Stimulated activated naive B cell treated with anti-CD40 and anti-IgM and Interleukin-4, amounts not matched to agents 10 μg/mL and 1 μg/mL and 100 μg/mL, for 72 hours (primary cell): Measurements from ENCODE around the gene C12orf75.
A peak's percentile ranks its signal among the peaks of the same experiment; 100 is the strongest.

Source experiments
- ATAC-seq, 2 donors: fragments of 150-1000 bp; cut with Tn5 transposase; replicated peaks; 2 replicates each; pipeline ENCODE4 v1.10.0; 2021; ENCODE audit warnings: moderate library complexity in 1 of 2
- DNase-seq: peaks from one replicate; pipeline ENCODE4 v3.0.0; 2021
- H3K27ac Mint-ChIP-seq: one replicate; pipeline ENCODE4 v1.8.0; 2022; ENCODE audit warnings: mild to moderate bottlenecking, mixed read lengths
- H3K27me3 Mint-ChIP-seq, 2 donors: one replicate each; pipeline ENCODE4 v1.8.0; 2022; ENCODE audit warnings: mixed read lengths in 2 of 2
- H3K36me3 Mint-ChIP-seq, 2 donors: one replicate each; pipeline ENCODE4 v1.8.0; 2022; ENCODE audit warnings: mixed read lengths in 2 of 2, mild to moderate bottlenecking in 1 of 2
- H3K4me1 Mint-ChIP-seq, 2 donors: one replicate each; pipeline ENCODE4 v1.8.0; 2022; ENCODE audit warnings: mixed read lengths in 2 of 2, mild to moderate bottlenecking in 1 of 2
- H3K4me3 Mint-ChIP-seq, 2 donors: one replicate each; pipeline ENCODE4 v1.8.0; 2022; ENCODE audit warnings: mild to moderate bottlenecking in 2 of 2, mixed read lengths in 2 of 2, moderate library complexity in 1 of 2
- H3K9me3 Mint-ChIP-seq, 2 donors: one replicate each; pipeline ENCODE4 v1.8.0; 2022; ENCODE audit warnings: mixed read lengths in 2 of 2, mild to moderate bottlenecking in 1 of 2

Gene C12orf75

DNA sequence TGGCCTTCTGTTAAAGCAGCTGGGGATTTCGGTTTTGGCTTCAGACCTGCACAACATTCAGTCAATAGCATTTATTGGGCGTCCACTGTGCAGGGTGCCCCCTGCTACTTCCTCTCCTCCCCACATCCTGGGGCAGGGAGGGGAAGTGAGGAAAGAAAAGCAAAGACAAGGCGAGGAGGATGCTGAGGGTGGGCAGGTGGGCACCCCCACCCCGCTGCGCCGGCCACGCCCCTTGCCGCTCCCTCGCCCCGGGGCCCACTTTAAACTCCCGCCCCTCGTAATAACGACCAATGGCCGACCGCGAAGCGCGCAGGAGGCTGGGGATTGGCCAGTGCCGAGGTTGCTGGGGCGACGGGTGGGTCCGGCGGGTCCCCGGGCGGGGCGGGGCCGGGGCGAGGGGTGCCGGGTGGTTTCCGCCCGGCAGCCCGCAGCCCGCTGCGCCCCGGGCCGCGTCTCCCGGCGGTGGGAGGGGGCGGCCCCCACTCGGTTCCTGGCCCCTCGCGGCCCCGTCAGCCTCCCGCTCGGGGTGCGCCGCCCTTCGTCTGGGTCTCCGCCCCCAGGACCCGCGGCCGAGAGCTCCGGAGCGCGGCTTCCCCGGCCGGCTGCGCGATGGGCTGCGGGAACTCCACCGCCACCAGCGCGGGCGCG, at the start of gene C12orf75:
TSS of gene C12orf75 (plus strand) at position 409 of the 648 bp plus-strand sequence. CDS start at position 610, 201 bp downstream.
- ATAC-seq = peak; percentile 92 to 93
- no peaks in the 10 kb centered on the region for H3K27me3 Mint-ChIP-seq
- H3K36me3 Mint-ChIP-seq = no peaks in the 10 kb centered on the region
- no peaks in the 10 kb centered on the region for H3K9me3 Mint-ChIP-seq
- H3K4me3 Mint-ChIP-seq = peak within 1 kb of the TSS; percentile 77 to 82
- H3K4me1 Mint-ChIP-seq = peaks cover 15 to 41% of the 10 kb centered on the region in 2 donors
- H3K27ac Mint-ChIP-seq = peak within 1 kb of the TSS; percentile 27
- peak; percentile 77 for DNase-seq

DNA sequence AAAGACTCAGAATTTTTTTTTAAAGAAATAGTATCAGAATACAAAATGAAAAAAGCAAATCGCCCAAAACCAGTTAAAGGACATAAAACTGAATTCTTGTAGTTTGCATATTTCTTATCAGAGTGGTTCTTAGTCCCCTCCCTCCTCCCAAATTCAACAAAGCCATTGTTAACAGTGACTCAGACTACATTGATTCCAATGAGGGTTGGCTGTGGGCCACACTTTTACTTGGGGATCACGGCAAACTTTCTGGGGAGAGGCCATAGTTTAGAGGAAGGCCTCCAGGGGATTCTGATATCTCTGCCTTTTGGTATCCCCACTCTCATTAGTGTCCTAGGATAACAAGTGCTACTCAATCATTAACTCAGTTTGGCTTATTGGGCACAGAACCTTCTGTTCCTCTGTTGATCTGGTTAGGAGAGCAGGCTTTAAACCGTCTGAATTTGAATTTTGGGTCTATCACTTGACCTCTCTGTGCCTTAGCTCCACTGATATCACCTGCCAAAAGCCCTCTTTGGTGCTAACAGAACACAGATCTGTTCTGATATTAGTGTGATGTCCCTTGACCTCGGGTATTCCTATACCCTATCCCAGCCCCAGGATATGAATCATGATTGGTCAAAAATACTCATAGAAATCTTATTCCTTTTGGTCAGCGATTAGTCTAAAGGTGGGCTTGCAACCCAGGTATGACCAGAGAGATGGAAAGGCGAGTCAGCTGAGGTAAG, 49.4 kb upstream of the C12orf75 start:
- H3K27ac Mint-ChIP-seq = no peak overlapping the region
- H3K4me3 Mint-ChIP-seq = no peak overlapping the region
- H3K36me3 Mint-ChIP-seq = no peaks in the 10 kb centered on the region
- H3K9me3 Mint-ChIP-seq = no peaks in the 10 kb centered on the region
- ATAC-seq (no peak), DNase-seq (no peak)
- peaks cover 7 to 14% of the 10 kb centered on the region in 2 donors for H3K27me3 Mint-ChIP-seq
- H3K4me1 Mint-ChIP-seq = peaks cover 0 to 3% of the 10 kb centered on the region in 2 donors

DNA sequence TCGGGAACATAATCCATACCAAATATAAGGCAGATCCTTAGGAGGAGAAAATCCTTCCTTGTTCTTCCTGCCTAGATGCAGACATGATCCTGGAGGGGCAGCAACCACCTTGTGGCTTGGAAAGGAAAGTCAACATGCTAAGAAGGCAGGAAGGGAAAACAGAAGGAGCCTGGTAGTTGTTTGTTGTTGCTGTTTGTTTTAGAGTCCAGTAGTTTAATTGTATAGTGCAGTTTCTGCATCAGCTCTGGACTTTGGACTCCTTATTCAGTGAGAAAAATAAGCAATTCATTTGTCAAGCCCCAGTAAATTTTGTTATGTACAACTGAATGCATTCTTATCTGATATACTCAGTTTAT, 48.8 kb upstream of the C12orf75 start:
- H3K4me1 Mint-ChIP-seq = no peaks in the 10 kb centered on the region
- no peak for DNase-seq
- no peaks in the 10 kb centered on the region for H3K36me3 Mint-ChIP-seq
- no peak for ATAC-seq
- H3K4me3 Mint-ChIP-seq = no peak overlapping the region
- H3K27ac Mint-ChIP-seq = no peak overlapping the region
- H3K27me3 Mint-ChIP-seq = peaks cover 9 to 14% of the 10 kb centered on the region in 2 donors
- no peaks in the 10 kb centered on the region for H3K9me3 Mint-ChIP-seq

DNA sequence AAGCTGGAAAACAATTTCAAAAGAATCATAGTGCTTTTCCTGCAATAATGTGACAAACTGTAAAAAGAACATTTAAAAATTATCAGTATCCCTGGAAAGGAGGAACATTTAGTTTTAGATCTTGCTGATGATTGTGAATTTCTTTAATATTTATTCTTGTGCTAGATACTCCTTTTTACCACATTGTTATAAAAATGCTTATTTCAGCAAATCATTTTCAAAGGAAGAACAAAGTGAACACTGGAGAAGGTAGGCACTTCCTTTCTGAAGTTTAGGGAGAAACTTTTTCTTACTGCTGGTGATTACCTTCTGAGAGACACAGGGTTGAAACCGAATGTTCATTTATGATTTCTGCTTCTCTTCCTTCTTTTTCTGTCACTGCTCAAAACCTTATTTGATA, 45.1 kb upstream of the C12orf75 start:
- H3K4me3 Mint-ChIP-seq = no peak overlapping the region
- no peaks in the 10 kb centered on the region for H3K9me3 Mint-ChIP-seq
- no peak overlapping the region for H3K27ac Mint-ChIP-seq
- H3K36me3 Mint-ChIP-seq = no peaks in the 10 kb centered on the region
- no peaks in the 10 kb centered on the region for H3K4me1 Mint-ChIP-seq
- ATAC-seq = no peak
- peaks cover 9 to 14% of the 10 kb centered on the region in 2 donors for H3K27me3 Mint-ChIP-seq
- DNase-seq = no peak

DNA sequence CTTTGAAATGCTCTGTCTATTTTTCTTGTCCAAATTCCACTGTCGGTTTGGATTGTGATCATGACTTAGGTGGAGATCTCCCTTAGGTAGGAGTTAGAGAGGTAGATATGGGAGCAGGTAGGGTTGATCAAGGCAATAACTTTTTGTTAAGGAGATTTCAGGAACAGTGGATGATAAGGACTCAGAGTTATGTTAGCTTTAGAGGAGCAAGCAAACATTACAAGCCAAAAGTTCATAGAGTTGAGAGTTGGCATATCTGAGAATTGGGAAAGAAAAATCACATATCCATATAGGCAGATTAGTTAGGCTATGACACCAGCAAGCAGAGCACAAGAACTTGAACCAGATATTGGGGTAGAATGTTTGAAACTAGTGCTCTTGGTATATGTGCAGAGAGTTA, 43.1 kb upstream of the C12orf75 start:
- Mint-ChIP-seq H3K4me3 (no peak overlapping the region), H3K9me3 (no peaks in the 10 kb centered on the region), H3K4me1 (no peaks in the 10 kb centered on the region), H3K27ac (no peak overlapping the region), H3K27me3 (peaks cover 9 to 19% of the 10 kb centered on the region in 2 donors), H3K36me3 (no peaks in the 10 kb centered on the region)
- no peak for ATAC-seq
- no peak for DNase-seq

DNA sequence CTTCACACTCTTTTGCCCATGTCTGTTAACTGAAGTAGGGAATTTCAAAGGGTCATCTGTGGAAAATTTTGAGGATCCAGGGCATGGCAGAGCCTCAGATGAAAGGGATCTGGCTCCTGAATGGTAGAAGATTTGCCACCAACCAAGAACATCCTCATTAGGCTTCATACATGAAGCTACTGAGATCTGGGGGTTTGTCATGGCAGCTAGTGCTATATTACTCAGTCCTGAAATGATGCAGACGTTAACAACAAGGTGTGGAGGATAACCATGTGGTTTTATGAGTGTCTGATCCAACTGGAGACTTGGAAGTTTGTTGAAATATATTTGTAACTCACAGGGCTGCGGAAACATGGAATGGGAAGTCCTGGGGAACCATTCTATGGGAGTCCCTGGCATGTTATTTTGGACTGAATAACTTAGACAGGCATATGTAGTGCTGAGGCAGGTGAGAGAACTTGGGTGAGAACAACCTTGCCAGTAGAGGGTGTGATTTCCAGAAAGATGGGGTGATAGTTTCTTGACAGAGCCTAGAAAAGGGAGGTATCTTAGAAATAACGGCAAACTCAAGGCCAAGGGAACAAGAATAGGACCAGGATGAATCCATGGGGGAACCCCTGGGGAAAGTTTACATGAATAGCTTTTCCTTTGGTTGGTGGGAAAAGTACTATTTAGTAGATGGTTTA, 42.0 kb upstream of the C12orf75 start:
- H3K36me3 Mint-ChIP-seq = no peaks in the 10 kb centered on the region

DNA sequence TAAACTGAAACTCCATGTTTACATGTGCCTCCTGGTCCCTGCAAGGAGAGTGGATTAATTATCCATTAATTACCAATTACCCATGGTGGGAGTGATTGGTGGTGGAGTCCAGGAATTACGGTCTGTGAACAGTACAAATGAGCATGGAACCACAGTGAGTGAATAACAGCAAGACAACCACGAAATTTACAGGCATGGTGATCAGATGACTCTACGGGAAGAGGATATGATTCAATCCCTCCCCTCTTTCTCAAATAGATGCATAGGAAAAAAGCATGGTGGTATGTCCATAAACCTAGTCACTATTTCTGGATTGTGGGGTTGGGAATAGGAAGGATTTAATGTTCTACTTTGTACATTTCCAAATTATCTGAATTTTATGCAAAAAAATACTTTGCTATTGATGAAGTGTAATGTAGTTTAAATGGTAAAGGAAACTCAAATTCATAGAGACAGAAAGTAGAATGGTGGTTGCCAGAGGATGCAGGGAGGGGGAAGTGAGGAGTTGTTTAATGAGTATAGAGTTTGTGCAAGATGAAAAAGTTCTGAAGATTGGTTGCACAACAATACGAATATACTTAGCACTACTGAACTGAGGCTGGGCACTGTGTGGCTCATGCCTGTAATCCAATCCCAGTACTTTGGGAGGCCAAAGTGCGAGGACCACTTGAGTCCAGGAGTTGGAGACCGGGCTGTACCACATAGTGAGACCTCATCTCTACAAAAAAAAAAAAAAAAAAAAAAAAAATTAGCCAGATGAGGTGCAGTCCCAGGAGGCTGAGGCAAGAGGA, 41.2 kb upstream of the C12orf75 start:
- Mint-ChIP-seq H3K27me3 (peaks cover 9 to 12% of the 10 kb centered on the region in 2 donors), H3K9me3 (no peaks in the 10 kb centered on the region), H3K36me3 (no peaks in the 10 kb centered on the region), H3K4me3 (no peak overlapping the region), H3K4me1 (no peaks in the 10 kb centered on the region), H3K27ac (no peak overlapping the region)
- DNase-seq (no peak), ATAC-seq (peak in 1 of 2 donors; percentile 43)

More for the DNA sequence above, 42.0 kb upstream of the C12orf75 start:
- no peak for ATAC-seq
- no peak overlapping the region for H3K27ac Mint-ChIP-seq
- H3K27me3 Mint-ChIP-seq = peaks cover 9 to 18% of the 10 kb centered on the region in 2 donors
- H3K9me3 Mint-ChIP-seq = no peaks in the 10 kb centered on the region
- H3K4me1 Mint-ChIP-seq = no peaks in the 10 kb centered on the region
- no peak for DNase-seq
- no peak overlapping the region for H3K4me3 Mint-ChIP-seq

DNA sequence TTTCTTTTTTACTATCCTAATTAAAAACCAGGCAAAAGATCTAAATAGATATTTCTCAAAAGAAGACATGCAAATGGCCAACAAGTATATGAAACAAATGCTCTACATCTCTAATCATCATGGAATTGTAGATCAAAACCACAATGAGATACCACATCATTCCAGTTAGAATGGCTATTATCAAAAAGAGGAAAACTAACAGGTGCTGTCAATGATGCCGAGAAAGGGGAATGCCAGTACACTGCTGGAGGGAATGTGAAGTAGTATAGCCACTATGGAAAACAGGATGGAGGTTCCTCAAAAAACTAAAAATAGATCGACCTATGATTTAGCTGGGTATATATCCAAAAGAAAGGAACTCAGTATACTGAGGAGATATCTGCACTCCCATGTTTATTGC, 39.0 kb upstream of the C12orf75 start:
- H3K4me3 Mint-ChIP-seq = no peak overlapping the region
- no peak for ATAC-seq

DNA sequence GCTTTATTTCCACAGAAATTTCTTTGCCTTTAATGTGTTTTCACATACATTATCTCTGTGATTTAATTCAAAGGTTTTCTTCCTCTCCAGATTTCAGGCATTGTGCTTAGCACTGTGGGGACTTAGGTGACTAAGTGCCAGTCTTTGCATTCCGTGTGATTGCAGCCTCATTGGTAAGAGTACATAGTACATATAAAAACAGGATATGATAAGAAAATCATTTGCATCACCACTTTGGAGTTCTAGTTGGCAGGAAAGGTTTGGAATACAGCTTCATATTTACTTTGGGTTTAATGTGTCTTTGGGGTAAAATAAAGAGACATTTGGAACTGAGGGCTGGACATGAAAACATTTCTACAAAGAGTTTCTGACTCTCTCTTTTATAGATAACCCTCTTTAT, 37.8 kb upstream of the C12orf75 start:
- H3K4me3 Mint-ChIP-seq = no peak overlapping the region
- DNase-seq = no peak

More for the DNA sequence above, 39.0 kb upstream of the C12orf75 start:
- no peaks in the 10 kb centered on the region for H3K36me3 Mint-ChIP-seq
- H3K9me3 Mint-ChIP-seq = no peaks in the 10 kb centered on the region
- no peak overlapping the region for H3K27ac Mint-ChIP-seq
- no peaks in the 10 kb centered on the region for H3K4me1 Mint-ChIP-seq
- no peak for DNase-seq
- peaks cover 0 to 10% of the 10 kb centered on the region in 2 donors for H3K27me3 Mint-ChIP-seq

DNA sequence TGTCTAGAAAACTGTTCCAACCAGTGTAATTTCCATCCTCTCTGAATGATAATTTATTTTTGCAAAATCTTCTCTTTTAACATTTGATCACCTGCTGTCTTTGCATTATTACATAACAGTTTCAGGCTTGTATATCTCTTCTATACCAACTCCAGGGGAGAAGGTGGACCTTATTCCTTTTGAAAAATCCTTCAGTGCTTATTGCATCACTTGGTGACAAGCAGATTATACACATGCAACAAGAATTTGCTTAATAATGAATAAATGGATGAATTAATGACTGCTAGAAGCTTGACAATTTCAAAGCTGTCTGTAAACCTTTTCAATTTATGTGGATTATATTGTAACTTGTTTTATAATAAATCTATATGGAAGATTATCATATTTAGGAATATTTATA, 37.3 kb upstream of the C12orf75 start:
- DNase-seq = no peak
- Mint-ChIP-seq H3K4me1 (no peaks in the 10 kb centered on the region), H3K27ac (no peak overlapping the region), H3K4me3 (no peak overlapping the region), H3K36me3 (peaks cover 3 to 7% of the 10 kb centered on the region in 2 donors), H3K9me3 (peaks cover 5 to 7% of the 10 kb centered on the region in 2 donors), H3K27me3 (peaks cover 6 to 10% of the 10 kb centered on the region in 2 donors)
- no peak for ATAC-seq

More for the DNA sequence above, 37.8 kb upstream of the C12orf75 start:
- no peak overlapping the region for H3K27ac Mint-ChIP-seq
- H3K36me3 Mint-ChIP-seq = peaks cover 0 to 2% of the 10 kb centered on the region in 2 donors
- H3K27me3 Mint-ChIP-seq = peaks cover 1 to 10% of the 10 kb centered on the region in 2 donors
- H3K4me1 Mint-ChIP-seq = no peaks in the 10 kb centered on the region
- ATAC-seq = no peak
- peaks cover 2% of the 10 kb centered on the region in 2 donors for H3K9me3 Mint-ChIP-seq

DNA sequence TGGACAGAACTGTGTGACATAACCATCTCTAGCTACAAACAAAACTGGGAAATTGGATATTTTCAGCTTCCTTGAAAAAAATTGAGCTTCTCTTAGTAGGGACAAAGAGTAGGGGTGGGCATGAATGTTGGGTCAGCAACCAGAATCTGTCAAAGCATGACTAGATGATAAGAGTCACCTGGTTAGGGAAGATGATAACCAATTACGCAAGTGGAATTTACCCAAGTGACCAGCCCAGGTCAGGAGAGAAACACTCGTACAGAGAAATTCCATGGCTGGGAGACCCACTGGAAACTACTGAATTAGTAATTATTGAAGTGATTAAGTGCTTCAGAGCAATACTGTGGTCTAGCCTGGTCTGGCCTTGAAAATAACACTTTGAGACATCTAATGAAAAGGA, 36.3 kb upstream of the C12orf75 start:
- H3K4me3 Mint-ChIP-seq = no peak overlapping the region
- DNase-seq (no peak), ATAC-seq (no peak)
- peaks cover 3 to 7% of the 10 kb centered on the region in 2 donors for H3K36me3 Mint-ChIP-seq
- no peak overlapping the region for H3K27ac Mint-ChIP-seq
- H3K27me3 Mint-ChIP-seq = peaks cover 6 to 10% of the 10 kb centered on the region in 2 donors
- peaks cover 9 to 12% of the 10 kb centered on the region in 2 donors for H3K9me3 Mint-ChIP-seq
- no peaks in the 10 kb centered on the region for H3K4me1 Mint-ChIP-seq

DNA sequence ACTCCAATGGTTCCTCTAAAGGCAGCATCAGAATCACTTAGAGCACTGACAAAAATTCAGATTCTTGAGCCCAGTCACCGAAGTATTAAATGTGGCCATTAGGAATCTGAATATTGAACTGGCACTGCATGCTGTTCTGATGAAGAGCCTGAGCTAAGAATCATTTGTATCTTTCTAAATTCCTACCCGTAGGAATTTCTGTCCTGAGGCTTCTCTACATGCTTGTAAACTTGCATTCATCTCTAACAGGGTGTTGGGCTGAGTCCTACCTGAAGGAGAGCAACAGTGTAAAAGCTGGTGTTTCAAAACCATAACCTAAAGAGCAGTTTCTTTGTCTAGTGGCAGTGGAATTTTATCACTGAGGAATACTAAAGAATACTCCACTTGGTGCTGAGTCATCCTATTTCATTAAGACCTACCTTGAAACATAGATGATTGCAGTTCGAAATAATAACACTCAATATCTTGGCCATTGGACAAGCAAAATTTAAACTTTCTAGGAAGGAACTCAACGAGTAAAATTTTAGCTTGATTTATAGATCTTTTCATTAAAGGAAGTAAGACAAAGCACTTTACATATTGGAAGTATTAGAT, 35.5 kb upstream of the C12orf75 start:
- Mint-ChIP-seq H3K4me1 (no peaks in the 10 kb centered on the region), H3K9me3 (peaks cover 13 to 16% of the 10 kb centered on the region in 2 donors), H3K27me3 (peaks cover 6 to 10% of the 10 kb centered on the region in 2 donors), H3K27ac (no peak overlapping the region), H3K36me3 (peaks cover 3 to 7% of the 10 kb centered on the region in 2 donors), H3K4me3 (no peak overlapping the region)
- ATAC-seq (no peak), DNase-seq (no peak)

DNA sequence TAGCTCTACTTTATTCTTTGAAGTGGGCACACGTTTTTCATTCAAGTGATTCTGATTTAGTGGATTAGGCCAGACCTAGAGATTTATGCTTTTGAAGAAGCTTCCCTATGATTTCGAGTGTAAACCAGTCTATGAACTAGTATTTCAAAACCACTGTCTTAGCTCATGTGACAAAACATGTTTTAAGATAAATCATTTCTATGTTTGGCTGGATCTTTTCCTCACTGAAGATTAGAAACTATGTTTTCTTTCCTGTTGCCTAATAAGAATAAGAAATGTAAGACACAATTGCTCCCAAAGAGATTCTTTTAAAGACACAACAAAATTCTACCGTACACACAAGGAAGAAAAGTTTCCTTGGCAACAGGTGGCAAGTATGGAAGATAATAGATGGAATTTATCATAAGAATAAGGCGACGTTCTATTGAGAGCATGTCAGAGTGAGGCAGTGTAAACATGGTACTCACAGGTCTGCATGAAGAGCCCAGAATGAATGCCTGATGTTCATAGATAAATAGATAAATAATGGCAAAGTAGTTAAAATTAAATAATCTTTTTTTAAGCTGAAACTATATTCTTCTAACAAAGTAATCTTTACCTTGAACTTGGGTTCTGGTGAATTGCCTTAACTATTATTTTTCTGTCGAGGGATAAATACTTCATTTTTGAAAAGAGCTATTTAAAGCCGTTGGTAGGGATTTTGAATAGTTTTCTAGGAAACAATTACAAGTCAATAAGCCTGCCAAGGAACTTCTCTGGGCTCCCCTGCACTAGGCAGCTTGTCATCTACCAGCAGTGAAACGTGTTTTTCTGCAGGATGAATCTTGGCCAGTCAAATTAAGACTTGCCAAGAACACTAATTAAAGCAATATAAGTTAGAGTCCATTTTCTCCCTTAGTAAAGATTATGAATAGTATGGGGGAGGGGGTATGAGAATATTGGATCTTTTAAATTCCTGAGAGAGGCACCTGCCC, 34.1 kb upstream of the C12orf75 start:
- ATAC-seq = no peak
- Mint-ChIP-seq H3K36me3 (peaks cover 3 to 7% of the 10 kb centered on the region in 2 donors), H3K27ac (no peak overlapping the region), H3K9me3 (peaks cover 18% of the 10 kb centered on the region in 2 donors), H3K4me1 (no peaks in the 10 kb centered on the region), H3K4me3 (no peak overlapping the region), H3K27me3 (peaks cover 6 to 10% of the 10 kb centered on the region in 2 donors)
- no peak for DNase-seq
